Left lung (tissue), 10 donors: ENCODE results near the gene DISP2. TPM values are rescaled to one million over a fixed set of nuclear protein-coding genes. Genes with fewer than 3 reads are reported as not detected.

Source experiments
- ATAC-seq: fragments of 200-7000 bp; cut with Tn5 transposase; one replicate; pipeline ENCODE4 v1.9.1; 2020; ENCODE audit warnings: moderate library complexity
- DNase-seq, 4 donors: peaks; one replicate each; pipeline ENCODE4 v3.0.0-alpha.2; 2013 to 2020
- H3K27ac ChIP-seq, 2 donors: fragments of 200-600 bp; sonication (generic) in 1 of 2; one replicate each; pipeline versions ENCODE4 v1.5.0 to v1.8.0; 2020 to 2021
- H3K27me3 ChIP-seq, 2 donors: fragments of 200-600 bp; sonication (generic) in 1 of 2; one replicate each; pipeline versions ENCODE4 v1.5.0 to v1.8.0; 2020 to 2021
- H3K36me3 ChIP-seq, 2 donors: fragments of 200-600 bp; sonication (generic) in 1 of 2; one replicate each; pipeline versions ENCODE4 v1.5.0 to v1.8.0; 2020 to 2021
- H3K4me1 ChIP-seq, 2 donors: fragments of 200-600 bp; one replicate each; pipeline ENCODE4 v1.8.0; 2021
- H3K4me3 ChIP-seq, 2 donors: fragments of 200-600 bp; sonication (generic) in 1 of 2; one replicate each; pipeline versions ENCODE4 v1.5.0 to v1.8.0; 2020 to 2021; ENCODE audit warnings: mild to moderate bottlenecking in 1 of 2
- H3K9me3 ChIP-seq, 2 donors: fragments of 200-600 bp; sonication (generic) in 1 of 2; one replicate each; pipeline versions ENCODE4 v1.5.0 to v1.8.0; 2020 to 2021
- CTCF ChIP-seq, 2 donors: fragments of 200-600 bp; sonication (generic) in 1 of 2; IDR thresholded peaks; one replicate each; pipeline versions ENCODE4 v1.5.0 to v1.8.0; 2021; ENCODE audit warnings: antibody characterized with exemption in 2 of 2
- intact Hi-C, 2 donors: fragments of 100-400 bp; cut with DNase I; formaldehyde crosslinking; loops; one replicate each; pipeline versions ENCODE4 v1.11.2 to v1.14.2; 2022
- polyA plus RNA-seq, 6 donors: library from polyadenylated mRNA; unstranded; fragments of 120-200 nt; gene quantifications; one replicate each; pipeline ENCODE4 v1.2.1, GENCODE V29; 2013; ENCODE audit not compliant: insufficient read length in 6 of 6
- total RNA-seq, 2 donors: library from RNA; stranded (reverse); fragmentation: NEBNext Ultra II Directional; extraction: Animal tissue kit (Norgen Biotek cat#: 25700); gene quantifications; one replicate each; pipeline ENCODE4 v1.2.1, GENCODE V29; 2021
- donor health status: DM: no; HTN: yes; CAD: no.
- donor health status: DM: no; HTN: no; CAD: no.

The DISP2 gene
- total and polyA plus RNA-seq, 8 donors, result 0.61 to 3.1 (median 1.6) TPM

- H3K4me1 ChIP-seq, result peaks cover 22 to 98% of the 10 kb centered on the region in 2 donors
These were observed 25.8 kb upstream of the DISP2 start for GRCh38 chr15:40332113-40332781.

GRCh38 chr15:40333922-40334492, 24.0 kb upstream of the DISP2 start:
- intact Hi-C loops, result no loop called here

More at GRCh38 chr15:40332113-40332781, 25.8 kb upstream of the DISP2 start:
- no peaks in the 10 kb centered on the region for H3K9me3 ChIP-seq
- ATAC-seq, result no peak
- no peak for DNase-seq
- H3K36me3 ChIP-seq, result peaks cover 0 to 7% of the 10 kb centered on the region in 2 donors
- no peak overlapping the region for H3K4me3 ChIP-seq
- TF ChIP-seq CTCF (IDR thresholded peaks at IDR 0.05), result no peak
- intact Hi-C loops, result no loop called here
- H3K27ac ChIP-seq, result no peak overlapping the region
- no peaks in the 10 kb centered on the region for H3K27me3 ChIP-seq

DNA sequence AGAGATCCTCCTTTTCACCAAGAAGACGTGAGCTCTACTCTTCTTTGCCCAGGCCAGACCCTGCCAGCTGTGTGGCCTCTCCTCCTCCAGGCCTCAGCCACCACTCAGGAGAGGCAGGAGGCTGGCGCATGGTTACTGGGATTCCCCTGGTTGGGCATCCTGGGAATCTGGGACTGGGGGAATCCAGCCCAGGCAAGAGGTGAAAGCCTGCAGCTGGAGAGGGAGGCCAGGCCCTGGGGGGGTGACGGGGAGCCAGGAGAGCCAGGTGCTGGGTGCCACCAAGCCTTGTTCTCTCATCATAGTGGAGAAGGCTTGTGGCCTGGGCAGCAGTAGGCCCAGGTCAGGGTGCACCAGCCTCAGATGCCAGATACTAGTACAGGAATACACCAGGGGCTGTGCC, 23.5 kb upstream of the DISP2 start:
- peaks cover 0 to 7% of the 10 kb centered on the region in 2 donors for H3K36me3 ChIP-seq
- DNase-seq, result no peak
- peaks cover 34 to 99% of the 10 kb centered on the region in 2 donors for H3K4me1 ChIP-seq
- H3K9me3 ChIP-seq, result no peaks in the 10 kb centered on the region
- H3K27ac ChIP-seq, result peak overlapping the region; percentile 88 to 98
- H3K27me3 ChIP-seq, result no peaks in the 10 kb centered on the region
- H3K4me3 ChIP-seq, result peak overlapping the region in 1 of 2 donors; percentile 31
- intact Hi-C loops, result no loop called here
- no peak for TF ChIP-seq CTCF (IDR thresholded peaks at IDR 0.05)
- peak; percentile 0 for ATAC-seq

More at GRCh38 chr15:40333922-40334492, 24.0 kb upstream of the DISP2 start:
- peak overlapping the region; percentile 88 to 98 for H3K27ac ChIP-seq
- ATAC-seq, result peak; percentile 42
- H3K36me3 ChIP-seq, result peaks cover 0 to 7% of the 10 kb centered on the region in 2 donors
- peaks cover 29 to 98% of the 10 kb centered on the region in 2 donors for H3K4me1 ChIP-seq
- no peaks in the 10 kb centered on the region for H3K27me3 ChIP-seq
- H3K4me3 ChIP-seq, result peak overlapping the region in 1 of 2 donors; percentile 31
- peak in 2 of 4 donors; percentile 86 to 87 for DNase-seq
- H3K9me3 ChIP-seq, result no peaks in the 10 kb centered on the region
- no peak for TF ChIP-seq CTCF (IDR thresholded peaks at IDR 0.05)

DNA sequence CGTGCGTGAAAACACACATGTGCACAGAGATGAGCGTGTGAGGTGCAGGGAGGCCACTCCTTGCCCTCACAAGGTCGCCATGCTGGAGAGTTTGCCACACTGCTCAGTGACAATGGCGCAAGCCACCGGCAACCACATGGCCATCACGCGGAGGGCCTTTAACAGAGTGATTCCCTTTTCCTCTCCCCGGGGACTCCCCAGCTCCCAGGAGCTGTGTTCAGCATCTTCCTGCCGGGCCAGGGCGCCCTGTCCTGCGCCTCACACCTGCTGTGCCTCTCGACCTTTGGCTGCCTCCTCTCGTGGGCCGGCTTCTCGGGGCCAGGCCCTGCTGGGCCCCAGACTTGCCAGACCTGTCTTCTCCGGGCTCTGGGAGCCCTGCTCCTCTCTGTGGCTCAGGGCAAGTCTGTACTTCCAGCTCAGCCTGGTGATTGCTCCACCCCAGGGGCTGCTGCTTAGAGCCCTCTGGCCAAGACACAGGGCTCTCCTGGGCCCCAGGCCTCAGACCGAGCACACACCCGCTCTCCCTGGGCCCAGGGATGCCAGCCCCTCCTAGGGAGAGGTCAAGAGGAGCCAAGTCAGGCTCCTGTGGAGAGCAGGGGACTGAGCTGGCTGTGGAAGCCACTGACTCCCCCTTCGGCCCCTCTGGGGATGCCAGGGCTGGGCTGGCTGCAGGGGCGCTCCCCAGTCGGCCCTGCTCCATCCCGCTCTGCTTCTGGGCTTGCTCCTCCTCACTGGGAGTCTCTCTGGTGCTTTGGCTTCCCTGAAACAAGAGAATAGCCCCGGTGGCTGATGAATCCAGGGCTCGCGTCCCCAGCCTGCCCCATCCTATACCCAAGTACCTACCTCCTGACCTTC, 22.9 kb upstream of the DISP2 start:
- intact Hi-C loops, result no loop called here
- ATAC-seq, result peak; percentile 32

More for the DNA sequence above, 22.9 kb upstream of the DISP2 start:
- Histone ChIP-seq H3K36me3 (peaks cover 0 to 7% of the 10 kb centered on the region in 2 donors), H3K27me3 (no peaks in the 10 kb centered on the region), H3K27ac (peak overlapping the region; percentile 88 to 98), H3K4me3 (no peak overlapping the region), H3K4me1 (peaks cover 37 to 100% of the 10 kb centered on the region in 2 donors), H3K9me3 (no peaks in the 10 kb centered on the region)
- no peak for TF ChIP-seq CTCF (IDR thresholded peaks at IDR 0.05)
- peak in 2 of 4 donors; percentile 81 to 91 for DNase-seq
